NCI-H526 (cell line): Measurements from ENCODE around the gene NFU1.

ENCODE experiments used
- DNase-seq, 2 experiments: peaks; one replicate each; lab custom pipeline; 2025; lab: John Stamatoyannopoulos, UW

NFU1 gene

DNA sequence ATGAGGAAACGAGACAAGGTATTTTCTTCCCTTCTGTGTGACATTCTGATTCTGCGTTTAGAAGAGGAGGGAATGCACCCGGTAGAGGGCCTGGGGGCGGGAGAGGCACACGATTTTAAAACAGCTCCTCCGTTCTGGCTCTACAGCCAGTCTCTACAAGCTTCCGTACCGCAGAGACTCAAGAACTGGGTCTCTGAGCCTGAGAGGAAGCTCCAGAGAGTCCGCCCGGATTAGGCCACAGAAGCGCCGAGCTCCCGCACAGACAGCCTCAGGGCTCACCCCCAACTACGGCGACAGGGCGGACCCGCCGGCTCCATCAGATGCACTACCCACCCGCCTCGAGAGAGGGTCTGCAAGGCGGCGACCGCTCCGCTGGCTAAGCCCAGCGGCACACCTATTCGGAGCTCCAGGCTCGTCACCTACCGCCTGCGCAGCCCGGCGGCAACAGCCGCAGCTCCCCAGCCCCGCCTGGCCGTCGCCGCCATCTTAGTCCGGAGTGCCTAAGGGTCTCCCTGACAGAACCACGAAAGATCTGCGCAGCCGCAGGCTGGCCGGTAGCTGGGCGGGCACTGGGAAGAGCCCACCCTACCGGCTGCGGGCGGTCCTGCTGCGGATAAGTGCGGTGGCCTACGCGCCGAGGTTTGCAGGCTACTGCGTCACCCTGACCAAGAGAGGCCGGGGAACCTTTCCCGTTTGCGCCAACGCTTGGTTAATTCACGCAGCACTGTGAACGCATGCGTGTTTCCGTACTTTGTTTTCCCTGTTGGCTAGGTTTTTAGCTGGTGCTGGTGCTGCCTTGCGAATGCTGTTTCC is at the start of gene NFU1:
Gene NFU1 (minus strand): TSS at position 498 of the 813 bp plus-strand sequence. CDS start 13 bp downstream, at position 485.
- peak; percentile 84 to 91 for DNase-seq

DNA sequence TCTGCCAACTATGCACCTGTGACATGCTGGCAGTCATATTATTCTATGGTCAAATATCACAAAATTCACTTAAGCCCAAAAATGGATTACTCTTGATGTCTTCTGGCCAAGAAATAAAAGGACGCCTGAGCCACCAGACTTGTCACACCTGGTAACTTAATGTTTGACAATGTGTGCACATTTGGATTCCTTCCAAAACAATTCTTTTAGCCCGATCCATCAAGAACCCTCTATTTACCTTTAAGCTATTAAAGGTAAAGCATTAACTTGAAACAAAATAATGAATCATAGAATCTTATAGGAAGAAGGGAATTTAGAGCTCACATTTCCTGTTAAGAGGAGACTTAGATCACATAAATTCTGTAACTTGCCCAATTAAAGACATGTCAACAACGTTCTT is 46.5 kb upstream of the NFU1 start:
- DNase-seq = no peak

DNA sequence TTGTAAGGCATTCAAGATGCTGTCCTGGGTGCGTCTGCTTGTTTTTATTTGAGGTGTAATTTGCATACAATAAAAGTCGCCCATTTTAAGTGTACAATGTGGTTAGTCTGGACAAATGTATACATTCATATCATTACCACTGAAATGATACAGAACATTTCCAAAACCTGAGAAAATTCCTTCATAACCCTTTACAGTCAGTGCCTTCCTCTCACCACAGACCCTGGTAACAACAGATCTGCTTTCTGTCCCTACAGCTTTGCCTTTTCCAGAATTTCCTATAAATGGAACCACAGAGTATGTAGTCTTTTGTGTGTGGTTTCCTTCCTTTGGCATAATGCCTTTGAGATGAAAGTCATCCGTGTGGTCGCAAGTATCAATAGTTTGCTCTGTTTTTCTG is 45.8 kb upstream of the NFU1 start:
- peak; percentile 8 to 28 for DNase-seq

DNA sequence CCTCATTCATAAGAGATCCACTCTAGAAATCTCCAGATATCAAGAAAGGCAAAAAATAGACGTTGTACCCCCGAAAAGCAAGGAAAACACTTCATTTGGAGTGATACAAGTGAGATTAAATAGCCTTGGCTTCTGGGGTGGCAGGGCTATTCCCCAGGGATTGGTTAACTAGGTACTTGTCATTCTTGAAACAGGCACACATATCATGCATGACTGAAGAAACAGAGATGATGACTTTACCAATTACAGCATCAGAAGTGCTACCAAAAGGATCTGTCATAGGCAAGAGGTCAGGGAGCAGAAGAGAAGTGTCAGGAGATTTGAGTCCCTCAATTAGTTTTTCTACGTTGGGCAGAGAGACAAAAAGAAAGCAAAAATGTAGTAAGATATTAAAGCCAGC is 45.2 kb upstream of the NFU1 start:
- DNase-seq = peak in 1 of 2 experiments; percentile 18

DNA sequence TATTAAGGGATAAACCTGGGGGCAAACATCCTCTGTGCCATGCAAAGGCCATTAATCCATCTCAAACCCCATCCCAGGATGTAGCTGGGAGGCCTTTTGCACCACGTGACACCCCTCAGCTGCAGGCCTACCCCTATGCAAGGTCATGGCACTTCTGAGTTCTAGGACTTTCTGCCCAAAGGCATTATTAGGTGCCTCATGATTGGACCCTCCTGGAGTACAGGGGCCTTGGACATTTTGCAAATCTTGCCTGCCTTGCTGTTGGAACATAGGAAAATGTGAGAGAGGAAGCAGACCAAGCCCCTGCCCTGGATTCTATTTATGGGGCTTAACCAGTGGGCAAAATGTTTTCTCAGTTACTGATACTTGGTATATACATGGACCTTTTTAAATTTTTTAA is 44.2 kb upstream of the NFU1 start:
- DNase-seq = no peak

DNA sequence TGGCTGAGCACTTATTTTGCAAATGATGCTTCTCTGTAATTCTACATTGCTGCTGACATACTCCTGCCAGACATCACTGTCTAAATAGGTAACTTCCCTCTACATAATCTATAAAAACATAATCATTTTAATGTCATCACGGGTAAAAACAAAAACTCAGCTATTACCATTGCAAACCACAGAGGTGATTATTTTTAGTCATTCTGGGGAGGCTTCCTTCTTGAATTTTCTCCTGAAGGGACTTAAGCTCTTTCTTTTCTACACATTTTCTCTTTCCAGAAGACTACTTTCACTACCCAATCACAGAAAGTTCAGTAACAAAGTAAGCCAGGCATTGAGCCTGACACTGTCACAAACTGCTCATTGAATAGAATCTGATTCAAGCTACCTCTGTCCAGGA is 40.4 kb upstream of the NFU1 start:
- no peak for DNase-seq

DNA sequence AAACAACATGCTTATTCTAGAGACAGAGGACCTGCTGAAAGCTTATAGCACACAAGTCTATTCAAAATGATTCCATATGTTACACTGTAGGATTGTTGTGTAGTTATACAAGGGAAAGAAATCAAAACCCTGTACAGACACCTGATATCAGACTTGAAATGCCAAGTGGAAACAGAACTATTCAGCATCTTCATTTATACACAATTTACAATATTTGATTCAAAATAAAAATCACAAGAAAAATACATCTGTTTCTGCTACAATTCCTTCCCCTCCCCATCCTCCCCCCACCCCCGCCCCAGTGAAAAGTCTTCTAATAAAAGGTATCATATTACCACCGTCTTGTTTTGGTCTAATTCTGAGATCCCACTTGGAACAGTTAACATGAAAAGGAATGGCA is 37.5 kb upstream of the NFU1 start:
- DNase-seq = no peak

DNA sequence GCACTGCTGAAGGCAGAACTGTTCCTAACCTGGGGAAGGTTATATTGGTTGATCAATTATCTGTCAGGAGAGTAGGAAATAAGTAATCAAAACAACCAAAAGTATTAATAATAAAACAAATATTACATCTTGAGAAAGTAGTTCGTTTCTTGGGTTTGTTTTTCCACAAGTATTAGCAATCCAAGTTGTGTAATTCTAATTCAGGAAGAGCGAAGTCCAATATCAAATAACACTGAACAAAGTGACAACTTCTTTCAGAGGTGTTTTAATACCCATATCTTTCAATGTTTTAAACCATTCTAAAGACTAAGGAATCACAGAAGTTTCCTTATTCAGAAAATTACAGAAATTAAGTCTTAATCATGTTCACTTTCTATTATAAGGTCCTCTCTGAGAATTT is 34.6 kb upstream of the NFU1 start:
- no peak for DNase-seq

DNA sequence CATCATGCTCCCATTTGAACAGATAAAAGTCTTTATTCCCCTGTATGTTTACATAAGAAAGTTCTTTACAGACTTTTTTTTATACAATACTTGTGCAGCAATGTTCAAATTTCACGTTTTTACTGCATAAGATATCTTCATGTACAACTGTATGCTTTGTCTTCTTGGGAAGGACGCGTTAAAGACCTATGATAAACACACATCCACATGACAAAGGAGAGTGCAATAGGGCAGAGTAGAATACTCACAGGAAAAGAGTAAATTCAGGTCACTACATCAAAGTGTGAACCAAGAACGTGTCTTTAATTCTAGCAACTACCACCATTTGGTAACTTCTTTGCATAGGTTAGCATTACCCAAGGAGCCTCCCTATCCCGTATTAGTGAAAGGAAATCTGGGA is 33.7 kb upstream of the NFU1 start:
- DNase-seq = no peak

DNA sequence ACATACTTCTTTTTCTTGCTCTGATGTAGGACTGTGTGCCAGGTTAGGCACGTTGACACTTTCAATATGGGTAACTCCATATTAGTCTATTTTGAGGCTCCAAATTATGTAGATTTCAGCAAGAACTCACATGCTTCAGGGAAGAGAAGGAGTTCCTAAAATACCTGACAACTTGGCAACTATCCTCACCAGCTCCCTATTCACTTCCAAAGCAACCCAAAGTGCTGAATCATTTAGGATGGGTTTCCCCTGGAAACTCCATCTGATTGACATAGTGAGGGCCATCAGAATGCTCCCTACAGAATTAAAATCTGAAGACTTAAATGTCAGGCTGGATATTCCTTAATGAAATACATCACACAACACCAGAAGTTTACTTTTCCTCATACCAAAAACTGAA is 32.5 kb upstream of the NFU1 start:
- no peak for DNase-seq

DNA sequence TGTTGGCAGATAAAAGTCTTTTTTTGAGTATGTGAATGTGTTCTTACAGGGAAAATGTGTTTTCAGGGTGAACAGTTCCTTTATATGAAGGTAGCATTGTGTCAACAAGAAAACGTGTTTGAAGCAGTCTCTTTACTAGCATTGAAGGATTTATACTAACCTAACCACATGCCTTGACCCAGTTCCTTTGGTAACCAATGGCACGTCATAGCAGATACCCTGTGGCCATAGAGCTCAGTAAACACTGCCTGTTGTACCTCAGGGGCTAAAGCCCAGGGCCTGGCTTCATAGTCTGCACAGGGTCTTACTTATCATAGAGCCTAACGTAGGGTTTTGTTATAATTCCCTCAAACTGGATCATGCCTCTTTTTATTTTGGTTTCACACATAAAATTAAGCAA is 32.1 kb upstream of the NFU1 start:
- no peak for DNase-seq

DNA sequence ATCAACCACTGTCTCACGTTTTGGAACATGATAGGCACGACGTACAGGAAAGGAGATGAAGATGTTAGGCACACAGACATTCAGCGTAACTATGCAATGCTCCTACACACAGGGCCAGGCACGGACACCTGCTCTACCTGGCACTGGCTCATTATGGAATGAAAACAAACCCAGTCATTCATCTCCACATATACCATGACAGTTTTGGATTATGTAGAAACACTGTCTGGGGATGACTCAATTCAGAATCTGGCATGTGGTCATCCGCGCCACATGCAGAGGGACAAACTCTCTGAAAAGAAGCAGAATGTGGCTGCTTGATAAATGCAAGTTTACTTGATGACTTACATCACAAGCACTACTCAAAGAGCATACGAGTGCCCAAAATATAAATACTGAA is 29.5 kb upstream of the NFU1 start:
- no peak for DNase-seq

DNA sequence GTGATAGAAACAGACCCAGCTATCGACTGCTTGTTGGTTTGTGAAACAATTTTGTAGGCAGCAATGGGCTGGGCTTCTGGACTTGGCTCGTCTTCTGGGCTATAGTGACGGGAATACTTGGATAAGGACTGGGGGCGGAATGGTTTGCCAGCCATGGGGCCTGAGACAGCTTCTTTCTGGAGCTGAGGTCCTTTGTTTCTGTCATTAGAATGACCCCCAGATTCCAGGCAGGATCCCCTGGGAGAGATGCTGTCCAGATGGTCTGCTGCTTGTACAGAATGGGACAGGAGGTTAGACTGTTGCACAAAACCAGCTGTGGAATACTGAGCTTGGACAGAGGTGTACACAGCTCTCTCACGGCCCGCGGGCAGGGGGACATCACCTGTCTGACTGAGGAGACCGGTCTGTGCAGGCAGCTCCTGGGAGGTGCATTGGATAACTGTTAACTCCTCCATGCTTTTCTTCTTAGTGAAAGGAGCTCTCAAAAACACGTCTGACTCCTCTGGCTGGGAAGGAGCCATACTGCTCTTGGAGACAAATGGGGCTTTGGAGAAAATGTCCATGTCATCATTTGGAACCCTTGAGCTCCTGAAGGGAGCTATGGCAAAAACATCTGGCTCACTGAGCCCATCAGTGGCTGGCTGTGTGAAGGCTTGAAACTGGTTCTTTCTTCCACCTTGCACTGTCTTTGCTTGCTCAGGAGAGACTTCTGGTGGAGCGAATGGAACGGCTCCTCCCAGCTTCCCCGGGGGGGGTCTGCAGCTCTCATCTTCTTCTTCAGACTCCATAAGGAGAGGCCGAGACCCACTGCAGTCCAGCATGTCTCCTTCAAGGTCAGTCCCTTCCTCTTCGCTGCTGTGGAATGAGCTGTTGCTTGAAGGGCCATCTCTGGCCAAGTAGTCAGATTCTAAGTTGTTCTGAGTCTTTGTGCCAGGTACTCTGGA is 28.6 kb upstream of the NFU1 start:
- no peak for DNase-seq

DNA sequence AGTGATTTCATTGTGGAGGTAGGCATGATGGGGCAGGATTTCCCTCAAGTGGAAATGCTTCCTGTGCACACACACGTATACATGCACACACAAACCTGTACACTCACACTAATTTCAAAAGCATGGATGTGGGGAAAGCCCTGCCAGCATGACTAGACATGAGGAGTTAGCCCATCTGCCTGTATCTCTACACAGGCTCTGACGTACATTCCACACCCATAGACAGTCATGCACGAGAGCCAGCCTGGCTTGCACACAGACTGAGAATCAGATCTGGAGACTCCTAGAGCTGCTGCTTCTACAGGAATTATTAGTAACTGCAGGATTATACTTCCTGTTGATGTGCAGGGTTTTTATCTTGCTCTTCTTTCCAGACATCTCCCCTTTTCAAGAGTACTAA is 27.3 kb upstream of the NFU1 start:
- DNase-seq = peak; percentile 13 to 23

DNA sequence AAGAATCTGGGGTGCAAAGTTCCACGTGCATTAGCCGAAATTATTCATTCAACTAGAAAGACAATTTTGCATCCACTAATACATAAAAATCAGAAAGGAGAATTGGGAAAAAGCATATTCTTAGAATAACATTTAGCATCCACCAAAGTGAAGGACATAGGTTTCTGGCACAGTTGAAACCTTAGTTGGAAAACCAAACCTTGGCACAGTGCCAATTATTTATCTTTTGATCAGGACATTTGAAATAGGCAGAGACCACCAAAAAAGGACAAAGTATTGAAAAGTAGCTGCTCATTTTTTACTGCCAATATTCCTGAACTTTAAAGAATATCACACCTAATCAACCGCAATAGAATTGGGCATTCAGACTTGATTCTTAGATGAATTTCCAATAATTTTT is 25.5 kb upstream of the NFU1 start:
- no peak for DNase-seq

DNA sequence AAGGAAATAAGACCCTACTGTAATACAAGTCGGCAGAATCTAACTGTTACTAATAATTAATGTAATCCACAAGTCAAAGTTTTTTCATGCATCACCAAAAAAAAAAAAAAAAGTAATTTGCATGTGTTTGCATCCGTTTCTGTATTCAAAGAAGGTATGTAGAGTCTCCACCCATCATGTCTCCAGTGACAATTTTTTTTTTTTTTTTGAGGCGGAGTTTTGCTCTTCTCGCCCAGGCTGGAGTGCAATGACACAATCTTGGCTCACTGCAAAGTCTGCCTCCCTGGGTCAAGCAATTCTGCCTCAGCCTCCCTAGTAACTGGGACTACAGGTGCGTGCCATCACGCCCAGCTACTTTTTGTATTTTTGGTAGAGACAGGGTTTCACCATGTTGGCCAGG is 24.2 kb upstream of the NFU1 start:
- DNase-seq = peak; percentile 67 to 81

DNA sequence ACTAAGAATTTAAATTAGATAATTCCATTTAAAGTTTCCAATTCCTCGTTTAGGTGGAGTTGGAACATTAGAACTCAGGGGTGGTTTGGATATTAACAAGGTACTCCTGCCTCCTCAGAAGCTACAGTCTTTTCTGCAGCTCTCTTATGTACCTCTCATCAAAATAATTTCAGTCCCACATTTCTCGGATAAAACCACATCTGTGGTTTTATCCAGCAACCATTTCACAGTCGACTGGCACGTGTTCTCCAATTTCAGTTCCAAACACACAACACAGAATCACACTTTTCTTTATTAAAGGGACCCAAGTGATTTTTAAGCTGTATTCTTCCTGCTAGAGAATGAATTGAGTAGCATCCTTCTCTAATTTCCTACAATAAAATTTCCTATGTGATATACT is 22.7 kb upstream of the NFU1 start:
- peak in 1 of 2 experiments; percentile 10 for DNase-seq

DNA sequence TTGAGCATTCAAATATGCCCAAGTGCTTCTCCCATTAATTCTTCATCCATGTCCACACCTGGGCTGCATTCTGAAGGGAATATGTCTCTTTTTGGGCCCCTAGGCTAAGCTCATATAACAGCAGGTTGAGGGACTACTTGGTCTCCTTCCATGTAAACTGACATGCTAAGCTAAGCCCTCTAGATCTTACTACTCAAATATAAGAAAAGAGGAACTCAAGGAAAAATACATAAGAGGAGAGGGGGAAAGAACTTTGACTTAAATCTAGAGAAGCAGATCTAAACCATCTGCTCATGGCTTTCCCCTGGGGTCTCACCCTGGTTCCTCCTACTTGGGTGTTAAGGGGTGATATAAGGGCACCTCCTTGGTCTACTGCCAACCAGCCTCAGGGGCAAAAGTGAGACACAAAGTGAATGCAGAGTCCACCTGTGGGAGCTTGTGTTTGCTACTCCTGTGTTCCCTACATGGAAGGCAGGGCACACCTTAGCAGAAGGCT is 19.8 kb upstream of the NFU1 start:
- no peak for DNase-seq

DNA sequence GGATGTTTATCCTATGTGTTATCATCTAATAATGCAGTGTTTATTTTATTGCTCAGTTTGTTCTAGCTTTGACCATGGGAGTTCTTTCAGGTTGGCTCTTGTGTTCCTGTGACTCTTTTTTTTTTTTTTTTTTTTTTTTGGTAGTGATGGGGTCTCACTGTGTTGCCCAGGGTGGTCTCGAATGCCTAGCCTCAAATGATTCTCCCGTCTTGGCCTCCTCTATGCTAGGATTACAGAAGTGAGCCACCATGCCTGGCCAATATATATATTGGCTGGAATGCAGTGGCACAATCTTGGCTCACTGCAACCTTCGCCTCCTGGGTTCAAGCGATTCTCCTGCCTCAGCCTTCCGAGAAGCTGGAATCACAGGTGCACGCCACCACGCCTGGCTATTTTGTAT is 18.9 kb upstream of the NFU1 start:
- DNase-seq = no peak

DNA sequence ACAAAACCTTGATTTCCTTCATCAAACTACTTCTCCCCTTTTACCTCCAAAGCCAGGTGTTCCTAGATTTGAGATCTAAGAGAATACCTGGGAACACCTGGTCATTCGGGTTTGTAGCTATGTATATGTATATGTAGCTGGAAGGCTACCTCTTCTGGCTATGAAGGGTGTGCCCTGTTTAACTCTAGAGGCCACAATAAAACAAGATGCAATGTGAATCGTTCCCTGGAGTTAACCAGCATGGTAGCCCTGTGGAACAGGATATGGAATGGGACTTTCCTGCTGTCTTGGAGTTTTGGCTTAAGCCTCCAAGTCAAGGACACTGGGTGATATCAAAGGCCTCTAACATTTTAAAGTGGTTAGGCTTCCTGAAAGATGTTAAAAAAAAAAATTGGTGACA is 17.7 kb upstream of the NFU1 start:
- no peak for DNase-seq

DNA sequence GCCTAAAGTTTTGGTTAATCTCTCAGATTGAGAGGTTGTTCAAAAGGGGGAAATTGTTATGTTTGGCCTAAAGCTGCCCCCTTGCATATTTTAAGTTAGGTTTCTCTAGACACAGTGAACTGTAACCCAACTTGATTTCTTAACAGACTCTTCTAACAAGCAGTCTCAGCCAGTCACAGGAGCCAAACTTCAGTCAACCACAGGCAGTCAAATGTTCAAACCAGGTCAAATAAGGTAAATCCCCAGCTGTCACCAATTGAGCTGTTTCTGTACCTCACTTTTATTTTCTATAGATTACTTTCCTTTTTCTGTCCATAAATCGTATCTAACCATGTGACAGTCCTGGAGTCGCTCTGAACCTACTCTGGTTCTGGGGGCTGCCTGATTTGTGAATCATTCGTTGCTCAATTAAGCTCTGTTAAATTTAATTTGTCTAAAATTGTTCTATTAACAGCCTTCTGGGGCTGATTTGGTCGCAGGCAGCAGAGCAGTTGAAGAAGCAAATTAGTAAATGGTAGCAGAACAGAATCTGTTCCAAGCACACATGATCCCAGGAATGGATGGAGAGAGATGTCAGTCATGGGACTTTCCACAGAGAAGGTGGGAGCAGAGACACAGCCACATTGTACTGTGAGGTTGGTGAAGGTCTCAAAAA is 16.4 kb upstream of the NFU1 start:
- DNase-seq = no peak

DNA sequence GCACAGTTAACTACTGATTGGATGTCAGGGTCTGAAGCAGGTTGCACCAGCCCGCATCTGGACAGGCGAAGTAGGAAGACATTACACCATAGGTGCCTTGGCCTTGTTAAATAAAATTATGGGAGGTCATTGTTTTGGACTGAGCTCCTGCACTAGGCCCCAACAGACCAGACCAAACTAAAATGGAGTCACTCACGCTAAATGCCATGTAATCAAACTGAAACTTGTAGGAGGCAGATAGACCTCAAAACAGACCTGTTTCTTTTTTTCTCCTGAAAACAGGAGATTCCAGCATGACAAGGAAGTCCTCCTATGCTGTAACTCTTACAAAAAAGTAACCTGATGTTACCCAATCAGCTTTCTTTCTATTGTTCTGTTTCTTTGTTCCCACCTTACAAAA is 15.5 kb upstream of the NFU1 start:
- no peak for DNase-seq
